Kidney (tissue), 14 donors: ENCODE results near the gene TAF12. TPM values are rescaled to one million over a fixed set of nuclear protein-coding genes. Genes with fewer than 3 reads are reported as not detected.

Experiments used
- DNase-seq, 5 donors: peaks; one replicate each; pipeline ENCODE4 v3.0.0-alpha.2; 2013 to 2020
- FAIRE-seq: peaks from 2 replicates; lab custom pipeline; 2012; peaks lifted over from hg19 to GRCh38; lab: Jason Lieb, UNC
- H3K27ac ChIP-seq, 2 donors: one replicate each; pipeline ENCODE4 v1.7.0; 2013; ENCODE audit warnings: low read depth in 2 of 2, low read length in 2 of 2, inconsistent platforms in 1 of 2
- H3K27me3 ChIP-seq: one replicate; pipeline ENCODE4 v1.7.1; 2013; ENCODE audit warnings: low read length, inconsistent platforms; ENCODE audit not compliant: control insufficient read depth, insufficient read depth
- H3K36me3 ChIP-seq, 3 donors: one replicate each; pipeline versions ENCODE4 v1.7.0 to v1.7.1; 2013; ENCODE audit warnings: low read length in 3 of 3, control low read depth in 1 of 3, inconsistent platforms in 1 of 3; ENCODE audit not compliant: insufficient read depth in 3 of 3, control insufficient read depth in 2 of 3
- H3K4me1 ChIP-seq, 3 donors: one replicate each; pipeline versions ENCODE4 v1.7.0 to v1.7.1; 2013; ENCODE audit warnings: low read length in 3 of 3, inconsistent platforms in 1 of 3, low read depth in 1 of 3; ENCODE audit not compliant: control insufficient read depth in 2 of 3, insufficient read depth in 2 of 3
- H3K4me3 ChIP-seq, 3 donors: one replicate each; pipeline versions ENCODE4 v1.7.0 to v1.8.1; 2013; ENCODE audit warnings: low read length in 3 of 3, control low read depth in 1 of 3, inconsistent platforms in 1 of 3
- H3K9ac ChIP-seq, 3 donors: one replicate each; pipeline versions ENCODE4 v1.7.0 to v1.7.1; 2013; ENCODE audit warnings: low read length in 3 of 3, control low read depth in 1 of 3, inconsistent platforms in 1 of 3
- H3K9me3 ChIP-seq, 3 donors: one replicate each; pipeline versions ENCODE4 v1.7.0 to v1.7.1; 2013; ENCODE audit warnings: low read length in 3 of 3, control low read depth in 1 of 3, inconsistent platforms in 1 of 3; ENCODE audit not compliant: control insufficient read depth in 2 of 3, insufficient read depth in 1 of 3
- CTCF ChIP-seq: IDR thresholded peaks from 3 replicates; pipeline ENCODE4 v1.5.1; 2012; ENCODE audit warnings: mild to moderate bottlenecking, moderate library complexity, borderline replicate concordance; ENCODE audit not compliant: insufficient read depth; ENCODE audit errors: extremely low read depth
- intact Hi-C: fragments of 100-400 bp; cut with DNase I; formaldehyde crosslinking; loops from one replicate; pipeline ENCODE4 v1.11.1; 2022
- polyA plus RNA-seq: library from polyadenylated mRNA; stranded (reverse); fragments of 350-450 nt; fragmentation: Illumina TruSeq; extraction: RNeasy Lipid Tissue Mini Kit (QIAGEN cat#74804); gene quantifications from one replicate; pipeline ENCODE4 v1.2.3, GENCODE V29; 2014; ENCODE audit warnings: low read depth, low replicate concordance; ENCODE audit not compliant: insufficient read depth
- total RNA-seq: library from RNA; stranded (reverse); fragmentation: NEBNext Ultra II Directional; extraction: Animal tissue kit (Norgen Biotek cat#: 25700); gene quantifications from one replicate; pipeline ENCODE4 v1.2.1, GENCODE V29; 2021
- donor health status: control.
- donor health status: control.
- donor health status: control.
- donor health status: control.
- donor health status: control.
- donor health status: DM: yes; HTN: yes; CAD: no.
- donor health status: Normal renal cell carcinoma (clear cell type).

Gene TAF12
- total and polyA plus RNA-seq, 2 donors from 2014 or later = 15.0 to 22.8 TPM

DNA sequence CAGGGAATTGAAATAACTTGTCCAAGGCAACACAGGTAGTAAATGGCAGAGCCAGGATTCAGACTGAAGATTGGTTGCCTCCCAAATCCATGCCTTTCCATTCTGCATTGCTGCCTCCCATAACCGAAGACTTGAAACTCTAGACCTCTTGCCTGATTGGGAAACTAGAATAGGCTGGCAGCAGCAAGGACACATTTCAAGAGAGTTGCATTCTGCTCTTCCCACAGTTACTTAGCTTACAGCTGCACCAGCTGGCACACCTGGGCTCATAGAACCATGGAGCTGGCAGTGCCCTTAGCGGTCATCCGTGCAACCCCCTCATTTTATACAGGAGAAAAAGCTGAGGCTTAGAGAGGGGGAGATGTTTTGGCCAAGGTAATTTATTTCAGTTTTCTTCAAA is 82.0 kb downstream of the TAF12 start:
- DNase-seq = no peak
- no peaks in the 10 kb centered on the region for H3K9me3 ChIP-seq
- TF ChIP-seq CTCF = no peak
- H3K27me3 ChIP-seq = no peaks in the 10 kb centered on the region
- FAIRE-seq = no peak
- peaks cover 0 to 21% (median 14%) of the 10 kb centered on the region in 3 donors for H3K36me3 ChIP-seq
- intact Hi-C loops = no loop called here
- H3K27ac ChIP-seq = no peak overlapping the region
- H3K4me3 ChIP-seq = no peak overlapping the region
- H3K4me1 ChIP-seq = no peaks in the 10 kb centered on the region
- no peak overlapping the region for H3K9ac ChIP-seq

Other genes starting within 250 kb of the TAF12 start
- gene RCC1, start 137.0 kb downstream of the TAF12 start, total RNA-seq = 19.9 TPM
- gene RCC1, start 137.0 kb downstream of the TAF12 start, polyA plus RNA-seq = 5.7 TPM
- 30.2 TPM for gene TRNAU1AP, start 90.0 kb downstream of the TAF12 start, total RNA-seq
- gene TRNAU1AP, start 90.0 kb downstream of the TAF12 start, polyA plus RNA-seq = 27.7 TPM
- gene RAB42, start 50.8 kb downstream of the TAF12 start, total RNA-seq = 3.3 TPM
- 0.32 TPM for gene RAB42, start 50.8 kb downstream of the TAF12 start, polyA plus RNA-seq
- gene RNU11, start 5.5 kb upstream of the TAF12 start, total RNA-seq = not detected
- gene RNU11, start 5.5 kb upstream of the TAF12 start, polyA plus RNA-seq = not detected
- 14.9 TPM for gene GMEB1, start 25.7 kb upstream of the TAF12 start, total RNA-seq
- gene GMEB1, start 25.7 kb upstream of the TAF12 start, polyA plus RNA-seq = 4.0 TPM
- gene YTHDF2, start 93.9 kb upstream of the TAF12 start, total RNA-seq = 61.0 TPM
- 38.2 TPM for gene YTHDF2, start 93.9 kb upstream of the TAF12 start, polyA plus RNA-seq
- not detected for gene OPRD1, start 169.1 kb upstream of the TAF12 start, total RNA-seq
- not detected for gene OPRD1, start 169.1 kb upstream of the TAF12 start, polyA plus RNA-seq